Sigmoid colon (tissue), 4 donors: ENCODE measurements around the gene ANO6.

Source experiments
- POLR2AphosphoS5 ChIP-seq, 4 donors: sonication (generic); formaldehyde crosslinking; IDR thresholded peaks; one replicate each; pipeline ENCODE4 v1.6.1; 2017; ENCODE audit warnings: antibody characterized with exemption in 4 of 4
- TF ChIP-seq, protein P1 (sequence below), 4 experiments: fragments of 450-650 bp in 3 of 4; fragments of 200-600 bp in 1 of 4; IDR thresholded peaks; one replicate each; pipeline ENCODE4 v1.5.1; 2016 to 2019; ENCODE audit warnings: antibody characterized with exemption in 4 of 4, mild to moderate bottlenecking in 3 of 4, moderate library complexity in 2 of 4

DNA sequence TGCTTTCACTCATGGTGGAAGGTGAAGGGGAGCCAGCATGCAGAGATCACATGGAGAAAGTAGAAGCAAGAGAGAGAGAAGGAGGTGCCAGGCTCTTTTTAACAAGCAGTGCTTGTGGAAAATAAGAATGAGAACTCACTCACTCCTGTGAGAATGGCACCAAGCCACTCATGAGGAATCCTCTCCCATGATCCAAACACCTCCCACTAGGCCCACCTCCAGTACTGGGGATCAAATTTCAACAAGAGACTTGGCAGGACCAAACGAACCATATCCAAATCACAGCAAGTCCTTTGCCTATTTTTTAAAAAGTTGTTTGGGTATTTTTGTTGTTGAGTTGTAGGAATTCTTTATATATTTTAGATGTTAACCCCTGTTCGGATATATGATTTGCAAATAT, 267.7 kb downstream of the ANO6 start:
- TF ChIP-seq, protein P1, sequence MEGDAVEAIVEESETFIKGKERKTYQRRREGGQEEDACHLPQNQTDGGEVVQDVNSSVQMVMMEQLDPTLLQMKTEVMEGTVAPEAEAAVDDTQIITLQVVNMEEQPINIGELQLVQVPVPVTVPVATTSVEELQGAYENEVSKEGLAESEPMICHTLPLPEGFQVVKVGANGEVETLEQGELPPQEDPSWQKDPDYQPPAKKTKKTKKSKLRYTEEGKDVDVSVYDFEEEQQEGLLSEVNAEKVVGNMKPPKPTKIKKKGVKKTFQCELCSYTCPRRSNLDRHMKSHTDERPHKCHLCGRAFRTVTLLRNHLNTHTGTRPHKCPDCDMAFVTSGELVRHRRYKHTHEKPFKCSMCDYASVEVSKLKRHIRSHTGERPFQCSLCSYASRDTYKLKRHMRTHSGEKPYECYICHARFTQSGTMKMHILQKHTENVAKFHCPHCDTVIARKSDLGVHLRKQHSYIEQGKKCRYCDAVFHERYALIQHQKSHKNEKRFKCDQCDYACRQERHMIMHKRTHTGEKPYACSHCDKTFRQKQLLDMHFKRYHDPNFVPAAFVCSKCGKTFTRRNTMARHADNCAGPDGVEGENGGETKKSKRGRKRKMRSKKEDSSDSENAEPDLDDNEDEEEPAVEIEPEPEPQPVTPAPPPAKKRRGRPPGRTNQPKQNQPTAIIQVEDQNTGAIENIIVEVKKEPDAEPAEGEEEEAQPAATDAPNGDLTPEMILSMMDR (IDR thresholded peaks at IDR 0.05), result no peak
- no peak for TF ChIP-seq POLR2AphosphoS5 (IDR thresholded peaks at IDR 0.05)
